Left renal cortex interstitium (tissue), 4 donors: ENCODE results near the gene PKNOX2. TPM values are rescaled to one million over a fixed set of nuclear protein-coding genes. Genes with fewer than 3 reads are reported as not detected.

Experiments used
- DNase-seq, 4 donors: peaks; one replicate each; pipeline ENCODE4 v3.0.0-alpha.2; 2013; ENCODE audit warnings: low read depth in 4 of 4, low spot score in 2 of 4, missing footprints in 1 of 4
- polyA plus RNA-seq, 4 donors: library from polyadenylated mRNA; unstranded; fragments of 120-200 nt; gene quantifications; one replicate each; pipeline ENCODE4 v1.2.1, GENCODE V29; 2013; ENCODE audit not compliant: insufficient read length in 4 of 4

The PKNOX2 gene
- polyA plus RNA-seq, 4 donors: 13.4 to 15.1 (median 14.4) TPM

DNA sequence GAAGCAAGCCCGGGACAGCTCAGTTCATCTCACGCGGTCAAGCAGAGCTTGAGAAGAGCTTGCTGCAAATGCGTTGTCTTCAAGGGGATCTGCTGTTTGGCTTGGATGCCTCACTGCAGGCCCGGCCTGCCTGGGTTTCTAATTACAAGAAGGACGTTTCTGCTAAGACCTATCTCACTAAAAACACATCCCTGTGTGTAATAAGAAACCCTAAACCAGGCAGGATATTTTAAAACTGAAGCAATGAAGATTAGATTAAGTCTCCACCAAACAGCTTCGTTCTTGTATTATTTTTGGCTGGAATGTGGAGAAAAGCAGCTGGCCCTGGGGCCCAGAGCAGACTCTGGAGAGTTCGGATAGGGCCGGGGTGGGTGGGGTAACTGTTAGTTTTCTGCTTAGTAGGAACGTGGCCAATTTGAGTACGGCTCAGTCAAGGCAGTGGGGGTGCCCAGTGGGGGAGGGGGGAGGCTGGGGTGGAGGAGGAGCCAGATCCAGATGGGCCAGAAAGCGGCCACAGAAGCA is 6.0 kb downstream of the PKNOX2 start:
- peak in 2 of 4 donors; percentile 74 to 77 for DNase-seq

DNA sequence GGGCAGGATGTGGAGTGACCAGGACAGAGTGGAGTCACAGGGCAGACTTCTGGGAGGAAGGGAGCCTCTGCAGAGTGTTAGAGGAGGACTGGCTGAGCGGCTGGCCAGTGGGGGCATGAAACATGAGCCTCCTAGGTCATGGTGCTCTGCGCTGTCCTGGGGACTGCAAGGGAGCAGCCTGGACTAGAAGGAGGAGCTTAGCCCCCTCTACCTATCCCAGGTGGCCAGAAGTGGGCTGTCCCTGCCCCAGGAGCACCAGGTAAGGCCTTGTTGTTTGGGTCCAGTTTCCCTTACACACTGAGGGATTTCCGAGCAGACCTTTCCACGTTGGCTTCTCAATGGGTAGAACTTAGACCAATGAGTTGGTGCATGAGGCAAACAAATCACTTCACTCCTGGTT is 7.4 kb downstream of the PKNOX2 start:
- DNase-seq: no peak

DNA sequence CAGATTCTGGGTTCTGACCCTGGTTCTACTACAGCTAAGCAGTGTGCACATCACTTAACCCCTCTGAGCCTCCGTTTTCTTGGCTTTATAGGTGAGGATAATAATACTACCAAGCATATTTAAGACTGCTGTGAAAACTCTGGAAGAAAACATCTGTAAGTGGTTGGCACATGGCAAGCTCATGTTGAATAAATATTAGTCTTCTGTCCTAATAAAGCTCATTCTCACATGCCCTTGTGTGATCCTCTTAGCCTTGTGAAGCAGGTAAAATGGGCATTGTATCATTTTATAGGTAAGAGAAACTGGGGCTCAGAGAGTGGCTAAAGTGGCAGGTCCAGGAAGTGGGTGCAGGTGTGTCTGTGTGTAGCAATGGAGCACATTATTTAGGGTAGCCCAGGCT is 8.5 kb downstream of the PKNOX2 start:
- DNase-seq: no peak

DNA sequence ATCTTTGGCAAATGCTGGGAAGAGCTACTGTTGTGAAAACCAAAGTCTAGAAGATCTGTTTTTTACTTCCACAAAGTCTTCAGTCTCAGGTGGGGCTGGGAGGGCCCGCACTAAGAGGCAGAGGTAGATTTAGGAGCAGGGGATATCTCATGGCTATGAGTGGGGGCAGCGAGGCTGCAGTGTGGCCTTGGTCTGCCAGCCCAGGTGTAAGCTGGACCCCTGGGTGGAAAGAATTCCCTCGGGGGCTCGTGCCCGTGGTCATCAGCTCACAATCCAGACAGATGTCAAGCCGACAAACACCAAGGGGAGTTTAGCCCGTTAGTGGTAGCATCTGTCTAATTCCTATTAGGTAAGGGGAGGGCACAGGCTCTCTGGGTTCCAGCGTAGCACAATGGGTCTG is 9.0 kb downstream of the PKNOX2 start:
- DNase-seq: no peak

DNA sequence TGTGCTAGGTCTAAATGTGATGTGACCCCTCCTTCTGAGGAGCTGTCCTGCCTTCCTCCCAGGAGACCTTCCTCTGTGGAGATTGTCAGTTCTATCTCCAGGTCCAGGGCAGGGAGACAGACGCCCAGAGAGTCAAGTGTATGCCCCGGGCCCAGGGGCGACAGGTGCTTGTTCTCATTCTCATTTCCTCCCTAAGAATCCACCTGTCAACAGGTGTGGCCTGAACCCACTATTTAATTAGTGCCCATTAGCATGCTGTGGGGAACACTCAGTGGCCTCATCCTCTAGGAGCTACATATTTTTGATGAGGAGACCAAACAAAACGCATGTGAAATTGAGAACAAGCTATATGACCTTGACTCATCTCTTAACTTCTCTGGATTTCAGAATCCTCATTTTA is 9.5 kb downstream of the PKNOX2 start:
- no peak for DNase-seq

DNA sequence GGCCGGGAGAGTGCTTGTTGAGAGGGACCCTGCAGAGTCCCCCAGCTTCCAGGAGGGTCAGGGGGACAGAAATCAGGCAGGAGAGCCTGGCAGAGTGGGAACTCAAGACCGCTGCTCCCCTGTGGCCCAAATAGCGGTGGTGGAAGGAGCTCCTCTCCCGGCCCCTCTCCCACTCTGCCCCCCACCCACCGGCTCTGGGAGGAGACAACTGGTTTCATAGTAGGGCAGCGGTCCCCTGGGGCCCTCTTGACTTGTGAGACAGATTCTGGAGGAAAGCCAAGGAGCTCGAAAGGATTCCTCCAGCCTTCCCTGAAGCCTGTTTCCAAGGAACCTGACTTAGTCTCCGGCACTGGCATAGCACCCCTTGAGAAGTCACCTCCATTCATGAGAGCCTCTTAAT is 10.1 kb downstream of the PKNOX2 start:
- no peak for DNase-seq

DNA sequence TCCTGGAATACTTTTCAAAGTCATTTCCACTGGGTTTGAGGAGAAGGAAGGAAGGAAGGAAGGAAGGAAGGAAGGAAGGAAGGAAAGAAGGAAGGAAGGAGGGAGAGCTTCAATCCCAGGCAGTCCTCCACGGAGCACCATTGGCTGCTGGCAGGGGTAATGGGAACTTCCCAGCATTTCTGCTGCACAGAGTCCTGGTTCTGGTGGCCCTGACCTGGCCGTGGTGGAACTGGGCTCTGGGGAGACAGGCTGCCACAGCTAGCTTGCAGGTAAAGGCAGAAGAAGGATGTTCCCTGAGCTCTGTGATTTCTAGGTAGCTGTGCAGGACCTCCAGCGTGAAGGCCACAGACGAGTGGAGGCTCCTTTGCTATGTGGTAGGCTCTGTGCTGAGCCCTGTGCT is 10.6 kb downstream of the PKNOX2 start:
- no peak for DNase-seq

DNA sequence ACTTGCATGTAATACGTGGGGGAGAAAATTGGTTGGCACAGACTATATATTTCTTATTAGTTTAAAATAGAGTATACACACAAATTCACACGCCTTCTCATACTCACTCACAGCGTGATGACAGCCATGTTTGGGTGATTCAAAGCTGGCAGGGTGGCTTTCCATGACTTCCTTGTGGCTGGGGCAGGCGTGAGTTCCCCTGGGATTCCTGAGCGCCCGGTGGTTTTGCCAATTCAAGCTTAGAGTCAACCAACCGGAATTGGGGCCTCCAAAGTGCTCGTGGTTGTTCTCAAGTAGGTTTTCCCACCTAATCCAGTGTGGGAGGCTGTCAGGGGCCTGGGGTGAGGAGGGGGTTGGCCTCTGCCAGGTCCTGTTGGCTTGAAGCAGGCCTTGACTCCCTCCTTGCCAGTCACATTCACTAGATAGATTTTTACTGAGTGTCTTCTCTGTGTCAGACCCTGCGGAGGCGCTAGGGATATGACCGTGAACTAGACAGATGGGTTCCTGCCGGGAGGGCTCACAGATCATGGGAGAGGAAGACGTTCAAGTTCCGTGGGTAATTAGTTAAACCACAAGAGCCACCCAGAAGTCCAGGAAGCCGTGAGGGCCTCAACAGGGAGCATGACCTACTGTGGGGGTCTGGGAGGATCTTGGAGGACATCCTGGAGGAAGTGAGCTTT is 11.5 kb downstream of the PKNOX2 start:
- no peak for DNase-seq

DNA sequence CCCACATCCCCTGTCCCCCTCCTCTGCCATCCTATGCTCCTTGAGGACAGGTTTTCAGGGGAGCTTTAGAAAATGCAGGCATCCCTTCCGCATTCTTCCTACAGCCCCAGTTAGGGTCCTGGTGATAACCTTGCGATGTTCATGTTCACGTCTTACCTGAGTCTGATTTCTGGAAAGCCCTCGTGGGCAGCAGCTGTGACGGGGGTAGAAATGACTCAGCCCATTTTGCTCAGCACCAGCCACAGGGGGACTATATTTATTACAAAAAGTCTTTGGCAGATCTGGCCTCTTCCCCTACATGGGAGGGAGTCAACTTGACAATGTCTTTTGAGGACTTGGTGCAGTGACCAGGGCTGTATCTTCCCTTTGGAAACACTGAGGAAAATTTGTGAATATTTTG is 12.3 kb downstream of the PKNOX2 start:
- DNase-seq: no peak

DNA sequence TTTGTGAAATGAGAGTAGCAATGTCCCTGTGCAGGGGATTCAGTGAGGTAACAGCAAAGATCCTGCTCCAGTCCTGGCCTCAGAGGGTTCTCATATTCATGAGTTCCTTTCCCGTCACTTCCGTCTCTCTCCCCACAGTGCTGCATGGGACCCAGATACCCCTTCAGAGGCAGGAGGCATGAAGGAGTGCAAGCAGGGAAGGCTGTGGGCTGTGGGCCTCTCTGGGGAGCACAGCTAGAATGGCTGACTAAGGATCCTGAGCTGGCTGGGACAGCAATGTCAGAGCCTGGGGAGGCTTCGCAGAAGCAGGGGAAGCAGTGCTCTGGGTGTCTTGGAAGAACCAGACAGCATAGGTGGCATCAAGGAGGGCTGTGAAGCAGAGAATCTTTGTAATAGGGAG is 13.0 kb downstream of the PKNOX2 start:
- DNase-seq: no peak

DNA sequence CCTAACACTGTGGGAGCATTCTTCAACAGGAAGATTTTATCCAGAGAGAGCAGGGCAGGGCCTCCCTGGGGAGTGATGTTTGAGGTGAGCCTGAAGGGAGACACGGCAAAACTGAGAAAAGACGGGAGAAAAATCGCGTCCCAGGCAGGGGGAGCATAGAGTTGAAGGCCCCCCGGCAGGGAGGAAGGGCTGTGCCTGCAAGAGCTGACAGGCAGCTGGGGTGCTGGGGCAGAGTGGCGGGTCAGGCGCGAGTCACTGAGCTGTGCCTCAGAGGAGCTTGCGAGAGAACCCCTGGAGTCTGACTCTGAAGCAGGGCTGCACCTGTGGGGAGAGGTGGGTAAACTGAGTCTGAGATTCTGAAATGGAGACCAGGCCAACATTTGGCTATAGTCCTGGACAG is 14.8 kb downstream of the PKNOX2 start:
- no peak for DNase-seq

DNA sequence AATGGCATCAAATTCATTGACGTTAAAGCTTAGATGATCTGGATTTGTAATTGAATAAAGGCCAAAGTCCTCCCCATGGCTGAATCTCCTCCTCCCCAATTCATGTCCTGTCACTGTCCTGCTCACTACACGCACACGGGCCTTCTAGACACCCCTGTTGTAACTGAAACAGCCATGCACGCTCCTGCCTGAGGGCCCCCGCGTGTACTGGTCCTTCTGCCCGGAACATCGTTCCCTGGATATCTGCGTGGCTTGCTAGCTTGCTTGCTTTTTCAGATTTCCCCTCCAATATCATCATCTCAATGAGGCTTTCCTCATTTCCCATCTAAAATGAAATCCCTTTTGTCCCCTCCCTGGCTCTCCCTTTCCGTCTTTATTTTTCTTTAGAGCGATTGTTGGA is 15.3 kb downstream of the PKNOX2 start:
- DNase-seq: no peak

DNA sequence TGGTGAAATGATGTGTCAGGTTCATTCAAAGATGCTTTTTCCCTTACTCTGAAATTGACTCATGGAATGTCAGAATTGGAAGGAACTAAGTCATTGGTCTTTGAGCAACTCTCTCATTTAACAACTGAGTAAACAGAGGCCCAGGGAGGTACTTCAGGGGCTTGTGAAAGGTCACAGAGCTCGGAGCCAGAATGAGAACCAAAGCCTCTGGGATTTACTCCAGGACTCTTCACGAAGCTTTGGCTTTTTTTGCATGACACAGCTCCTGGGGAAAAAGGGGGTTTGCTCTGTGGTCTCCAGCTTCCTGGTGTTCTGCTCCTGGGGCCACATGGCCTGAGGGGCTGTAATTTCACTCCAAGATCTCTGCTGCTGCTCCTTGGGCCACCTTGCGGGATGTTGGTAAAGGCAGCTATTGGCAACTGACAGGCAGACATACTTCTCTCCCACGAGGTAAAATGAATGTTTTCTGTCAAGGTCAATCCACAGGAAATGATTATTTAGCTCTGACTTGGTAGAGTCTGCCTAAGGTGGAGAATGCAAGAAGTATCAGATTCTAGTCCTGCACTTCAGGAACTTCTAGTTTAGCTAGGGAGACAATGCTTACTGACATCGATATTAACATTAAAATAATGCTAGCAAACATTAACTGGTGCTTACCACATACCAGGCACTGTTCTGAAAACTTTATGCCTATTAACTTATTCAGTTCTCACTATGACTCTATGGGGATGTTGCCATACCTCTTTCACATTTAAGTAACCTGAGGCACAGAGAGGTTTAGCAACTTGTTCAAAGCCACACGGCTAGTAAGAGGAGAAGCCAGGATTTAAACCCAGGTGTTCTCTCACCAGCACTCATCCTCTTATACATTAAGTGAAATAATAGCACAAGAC is 16.1 kb downstream of the PKNOX2 start:
- no peak for DNase-seq

DNA sequence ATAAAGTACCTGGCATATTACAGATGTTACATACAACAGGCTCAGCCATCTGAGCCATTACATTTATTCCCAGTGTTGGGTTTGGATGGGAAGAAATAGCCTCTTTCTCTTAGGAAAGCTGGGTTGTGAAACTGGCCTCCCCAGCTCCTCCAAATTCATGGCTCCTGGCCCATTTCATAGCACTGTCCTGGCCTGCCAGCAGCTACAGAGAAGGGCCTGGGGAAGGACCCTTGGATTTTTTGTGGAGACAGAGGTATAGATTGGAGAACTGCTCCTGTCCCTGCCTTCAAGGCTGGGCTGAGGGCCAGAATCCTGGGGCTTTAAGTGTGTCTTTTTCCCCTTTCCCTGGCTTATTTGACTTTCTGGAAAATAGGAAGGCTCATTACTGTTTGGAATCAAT is 18.0 kb downstream of the PKNOX2 start:
- DNase-seq: no peak

DNA sequence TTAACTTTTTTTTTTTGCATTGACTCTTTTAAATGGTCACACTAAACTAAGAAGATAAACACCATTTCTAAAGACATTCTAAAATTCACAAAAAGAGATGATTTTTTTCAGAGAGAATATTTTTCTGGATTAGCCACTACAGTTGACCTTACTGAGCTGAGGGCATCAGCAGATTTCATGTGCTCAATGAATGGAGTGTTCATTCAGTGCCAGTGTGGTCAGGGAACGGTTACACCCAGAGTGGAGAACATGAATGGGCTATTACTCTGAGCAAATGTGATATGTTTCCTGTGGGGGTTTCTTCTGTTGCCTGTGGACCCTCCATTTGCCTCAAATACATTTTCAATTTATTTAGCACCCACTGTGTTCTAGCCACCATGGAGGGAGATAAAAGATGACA is 19.1 kb downstream of the PKNOX2 start:
- DNase-seq: no peak

DNA sequence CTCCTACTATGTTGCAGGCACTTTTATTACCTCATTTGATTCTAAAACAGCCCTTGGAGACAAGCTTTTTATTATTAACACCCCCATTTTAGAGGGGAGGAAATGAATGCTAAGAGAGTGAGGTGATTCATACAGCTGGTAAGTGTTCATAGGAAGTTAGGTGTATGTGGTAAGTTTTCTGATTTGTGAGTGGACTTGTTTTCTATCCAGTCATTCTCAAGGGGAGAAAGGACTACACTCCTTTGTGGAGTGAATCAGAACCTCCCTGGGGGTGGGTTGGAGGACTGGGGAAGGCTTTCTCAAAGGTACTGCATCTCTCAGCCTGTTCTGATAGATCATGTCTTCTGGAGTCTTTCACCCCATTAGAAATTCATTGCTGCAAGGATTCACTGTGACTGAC is 23.5 kb downstream of the PKNOX2 start:
- DNase-seq: no peak

DNA sequence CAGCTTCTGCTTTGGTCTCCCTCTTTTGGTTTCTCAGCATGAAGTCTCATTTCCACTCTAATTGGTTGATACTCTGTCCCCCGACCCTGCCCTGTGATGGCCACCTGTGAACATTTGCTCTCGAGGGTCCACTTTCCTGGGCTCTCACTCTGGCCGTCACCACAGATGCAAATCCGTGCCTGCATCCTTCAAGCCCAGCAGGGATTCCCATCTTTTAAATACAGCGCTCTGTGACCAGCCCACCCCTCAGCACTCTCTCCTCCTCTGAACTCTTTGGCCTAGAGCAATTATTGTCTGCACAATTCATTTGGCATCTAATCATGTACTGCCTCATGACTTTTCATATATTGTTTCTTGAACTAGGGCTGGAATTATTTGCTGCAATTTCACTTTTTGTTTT is 26.0 kb downstream of the PKNOX2 start:
- no peak for DNase-seq

DNA sequence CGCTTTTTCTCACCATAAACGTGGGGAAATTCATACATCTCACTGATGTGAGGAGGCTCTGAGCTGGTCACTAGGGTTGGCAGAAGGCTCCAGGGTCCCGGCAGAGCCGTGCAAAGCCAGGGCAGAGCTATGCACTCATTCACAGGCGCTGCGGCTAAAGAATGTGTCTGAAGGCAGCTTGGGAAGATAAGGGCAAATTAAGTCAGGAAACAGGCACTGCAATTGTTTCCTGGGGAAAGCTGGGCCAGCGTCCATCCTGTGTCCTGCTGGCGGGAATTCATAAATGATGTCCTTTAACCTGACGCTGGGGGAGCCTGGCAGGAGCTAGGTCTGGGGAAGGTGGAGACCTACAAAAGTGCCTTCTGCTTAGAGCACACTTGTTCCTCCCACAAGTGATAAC is 27.6 kb downstream of the PKNOX2 start:
- no peak for DNase-seq

DNA sequence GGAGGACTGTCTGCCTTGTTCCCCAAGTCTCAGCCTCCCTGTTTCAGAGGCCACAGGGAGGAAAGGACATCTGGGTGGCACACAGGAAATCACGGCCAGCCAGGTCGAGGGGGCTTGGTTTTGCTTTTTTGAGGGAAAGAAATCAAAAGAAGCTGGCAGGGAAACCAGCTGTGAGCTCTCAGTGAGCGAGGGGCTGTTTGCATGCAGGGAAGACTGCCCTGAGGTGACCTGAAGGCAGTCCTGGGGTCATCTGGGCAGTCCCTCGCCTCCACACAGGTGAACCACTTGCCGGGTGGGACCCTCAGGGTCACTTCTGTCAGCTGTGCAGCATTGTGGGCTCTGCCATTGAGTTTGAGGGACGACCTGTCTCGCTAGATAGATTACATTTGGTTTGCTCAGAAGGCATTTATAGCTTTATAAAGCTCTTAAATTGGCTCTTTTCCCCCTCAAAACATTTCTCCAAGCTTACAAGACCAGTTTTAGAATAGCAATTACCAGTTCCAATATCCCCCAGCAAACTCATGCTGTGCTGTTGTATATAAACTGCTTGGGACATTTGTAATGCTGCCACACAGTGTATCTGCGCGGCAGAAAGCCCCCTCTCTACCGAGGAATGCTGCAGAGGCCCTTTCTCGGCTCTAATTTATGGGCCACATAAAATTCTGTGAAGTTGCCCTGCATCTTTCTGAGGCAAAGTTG is 28.3 kb downstream of the PKNOX2 start:
- no peak for DNase-seq

DNA sequence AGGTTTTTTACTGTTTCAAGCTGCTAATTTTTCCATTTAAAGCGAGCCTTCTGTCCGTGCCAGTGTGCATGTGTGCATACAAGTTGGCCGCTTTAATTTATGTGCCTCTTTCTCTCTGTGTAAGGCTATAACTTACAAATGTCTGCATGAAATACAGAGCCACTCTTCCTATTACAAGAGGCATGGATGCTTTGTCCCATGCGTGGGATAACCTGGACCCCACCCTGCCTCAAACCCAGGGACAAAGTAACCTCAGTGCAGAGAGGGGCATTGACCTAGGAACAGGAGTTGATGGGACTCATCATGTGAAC is 28.8 kb downstream of the PKNOX2 start:
- no peak for DNase-seq

DNA sequence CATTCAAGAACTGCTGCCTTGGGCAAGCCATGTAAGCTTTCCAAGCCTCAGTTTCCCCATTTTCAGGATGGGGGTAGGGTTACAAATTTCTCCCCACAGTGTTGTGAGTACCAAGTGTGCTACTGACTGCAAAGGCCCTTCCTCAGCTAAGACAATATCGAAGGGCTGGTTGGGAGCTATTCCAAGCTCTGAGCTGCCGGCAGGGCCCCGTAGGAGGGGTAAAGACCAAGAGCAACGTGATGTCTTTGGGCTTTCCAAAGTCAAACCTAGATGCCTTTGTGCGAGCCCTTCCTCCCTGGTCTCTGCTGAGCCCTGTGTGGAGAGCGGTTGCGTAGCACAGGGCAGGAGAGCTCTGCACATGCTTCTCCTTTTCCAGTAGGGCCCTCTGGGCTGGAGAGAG is 29.3 kb downstream of the PKNOX2 start:
- DNase-seq: no peak

DNA sequence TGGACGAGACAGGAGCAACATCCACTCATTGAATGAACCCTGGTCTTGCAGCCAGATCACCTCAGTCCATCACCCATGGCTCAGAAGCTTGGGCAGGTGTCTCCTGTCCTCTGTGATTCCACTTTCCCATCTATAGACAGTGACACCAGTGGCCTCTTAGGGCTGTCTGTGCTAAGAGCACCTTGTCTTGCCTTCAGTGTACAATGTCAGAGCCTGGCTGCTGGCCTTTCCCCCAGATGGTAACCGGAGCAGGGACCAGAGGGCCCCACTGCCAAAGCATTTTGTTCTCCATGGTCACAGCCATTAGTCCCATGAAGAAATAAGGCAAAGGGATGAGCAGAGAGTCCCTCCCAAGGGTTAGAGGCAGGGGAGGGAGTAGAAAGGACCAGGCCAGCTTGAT is 35.4 kb downstream of the PKNOX2 start:
- DNase-seq: no peak
